HEK293 (cell line): Measurements from ENCODE around the gene MIER3.
A peak's percentile ranks its signal among the peaks of the same experiment; 100 is the strongest.

Source experiments
- ELK4 ChIP-seq: IDR thresholded peaks from 2 replicates; pipeline ENCODE4 v1.6.1; 2011; ENCODE audit warnings: mild to moderate bottlenecking, low read depth, low read length, borderline replicate concordance
- HIC1 ChIP-seq: fragments of 450-650 bp; formaldehyde crosslinking; IDR thresholded peaks from 2 replicates; pipeline ENCODE4 v1.5.1; 2016; ENCODE audit warnings: missing biosample characterization, missing genetic modification characterization
- HOXD13 ChIP-seq: sonication (generic); formaldehyde crosslinking; IDR thresholded peaks from 2 replicates; pipeline ENCODE4 v1.8.0; 2022; ENCODE audit warnings: missing genetic modification reagents, borderline replicate concordance
- KLF10 ChIP-seq: fragments of 450-650 bp; IDR thresholded peaks from 2 replicates; pipeline ENCODE4 v1.5.1; 2018; ENCODE audit warnings: missing biosample characterization, mild to moderate bottlenecking, missing genetic modification characterization
- KLF17 ChIP-seq: fragments of 450-650 bp; formaldehyde crosslinking; IDR thresholded peaks from 2 replicates; pipeline ENCODE4 v1.5.1; 2016; ENCODE audit warnings: missing biosample characterization, missing genetic modification characterization
- KLF9 ChIP-seq: fragments of 450-650 bp; formaldehyde crosslinking; IDR thresholded peaks from 2 replicates; pipeline ENCODE4 v1.5.1; 2016; ENCODE audit warnings: missing biosample characterization, missing genetic modification characterization, low read depth
- MYNN ChIP-seq: fragments of 450-650 bp; formaldehyde crosslinking; IDR thresholded peaks from 2 replicates; pipeline ENCODE4 v1.5.1; 2016; ENCODE audit warnings: missing biosample characterization, missing genetic modification characterization, borderline replicate concordance
- PATZ1 ChIP-seq: fragments of 450-650 bp; formaldehyde crosslinking; IDR thresholded peaks from 2 replicates; pipeline ENCODE4 v1.5.1; 2016; ENCODE audit warnings: missing biosample characterization, missing genetic modification characterization
- PRDM10 ChIP-seq: fragments of 450-650 bp; formaldehyde crosslinking; IDR thresholded peaks from 2 replicates; pipeline ENCODE4 v1.5.1; 2016; ENCODE audit warnings: missing biosample characterization, missing genetic modification characterization
- SALL2 ChIP-seq: fragments of 450-650 bp; formaldehyde crosslinking; IDR thresholded peaks from 2 replicates; pipeline ENCODE4 v1.5.0; 2017; ENCODE audit warnings: missing biosample characterization, mild to moderate bottlenecking, missing genetic modification characterization, borderline replicate concordance
- TCF7L2 ChIP-seq: IDR thresholded peaks from 2 replicates; pipeline ENCODE4 v1.6.1; 2011; ENCODE audit warnings: low read depth, mild to moderate bottlenecking, inconsistent platforms, low read length, moderate library complexity, borderline replicate concordance
- ZBTB7A ChIP-seq: fragments of 450-650 bp; formaldehyde crosslinking; IDR thresholded peaks from 2 replicates; pipeline ENCODE4 v1.5.1; 2016; ENCODE audit warnings: low read depth, missing biosample characterization, missing genetic modification characterization
- ZEB2 ChIP-seq: fragments of 450-650 bp; formaldehyde crosslinking; IDR thresholded peaks from 2 replicates; pipeline ENCODE4 v1.5.1; 2016; ENCODE audit warnings: missing biosample characterization, missing genetic modification characterization
- ZFP37 ChIP-seq: fragments of 450-650 bp; formaldehyde crosslinking; IDR thresholded peaks from 2 replicates; pipeline ENCODE4 v1.5.1; 2016; ENCODE audit warnings: missing biosample characterization, missing genetic modification characterization
- ZNF184 ChIP-seq: fragments of 450-650 bp; IDR thresholded peaks from 2 replicates; pipeline ENCODE4 v1.5.1; 2018; ENCODE audit warnings: missing biosample characterization, mild to moderate bottlenecking, missing genetic modification characterization
- ZNF335 ChIP-seq: fragments of 450-650 bp; formaldehyde crosslinking; conservative IDR thresholded peaks from 2 replicates; pipeline ENCODE4 v1.5.1; 2016; ENCODE audit warnings: missing biosample characterization, missing genetic modification characterization
- ZNF366 ChIP-seq: fragments of 450-650 bp; formaldehyde crosslinking; conservative IDR thresholded peaks from 2 replicates; pipeline ENCODE4 v1.5.1; 2016; ENCODE audit warnings: missing biosample characterization, missing genetic modification characterization
- ZNF621 ChIP-seq: fragments of 450-650 bp; formaldehyde crosslinking; IDR thresholded peaks from 2 replicates; pipeline ENCODE4 v1.5.1; 2017; ENCODE audit warnings: missing biosample characterization, missing genetic modification characterization
- ZNF692 ChIP-seq: fragments of 450-650 bp; formaldehyde crosslinking; IDR thresholded peaks from 2 replicates; pipeline ENCODE4 v1.5.1; 2016; ENCODE audit warnings: missing biosample characterization, missing genetic modification characterization
- ZNF768 ChIP-seq: fragments of 450-650 bp; formaldehyde crosslinking; IDR thresholded peaks from 2 replicates; pipeline ENCODE4 v1.5.1; 2018; ENCODE audit warnings: missing biosample characterization, mild to moderate bottlenecking, missing genetic modification characterization
- ZSCAN23 ChIP-seq: fragments of 450-650 bp; formaldehyde crosslinking; IDR thresholded peaks from 2 replicates; pipeline ENCODE4 v1.5.1; 2016; ENCODE audit warnings: missing biosample characterization, missing genetic modification characterization
- ZSCAN5A ChIP-seq: fragments of 450-650 bp; formaldehyde crosslinking; IDR thresholded peaks from 2 replicates; pipeline ENCODE4 v1.5.1; 2016; ENCODE audit warnings: missing biosample characterization, missing genetic modification characterization

The MIER3 gene

GRCh38 chr5:56909294-56910209 is 42.4 kb downstream of the MIER3 start, which contains the start of gene SETD9 (continued):
- TF ChIP-seq ZEB2: peak; percentile 80
- no peak for TF ChIP-seq HIC1 (tag by site-specific recombination)
- TF ChIP-seq ZNF366 (tag by site-specific recombination): peak; percentile 62
- peak; percentile 81 for TF ChIP-seq PATZ1 (tag by site-specific recombination)
- peak; percentile 66 for TF ChIP-seq KLF10 (tag by site-specific recombination)
- TF ChIP-seq KLF9 (tag by site-specific recombination): peak; percentile 95
- TF ChIP-seq MYNN (tag by site-specific recombination): no peak
- TF ChIP-seq ZNF621: no peak
- no peak for TF ChIP-seq ZSCAN23 (tag by site-specific recombination)
- TF ChIP-seq ZNF335 (tag by site-specific recombination): peak; percentile 96
- TF ChIP-seq ZNF692 (tag by site-specific recombination): peak; percentile 75
- TF ChIP-seq HOXD13 (CRISPR knock-in tag): no peak
- peak; percentile 55; the same call in 1 of the 2 replicates for TF ChIP-seq KLF17
- TF ChIP-seq ZFP37 (tag by site-specific recombination): no peak
- peak; percentile 85; the same call in 1 of the 2 replicates for TF ChIP-seq ZSCAN5A
- TF ChIP-seq PRDM10 (tag by site-specific recombination): peak; percentile 65
- TF ChIP-seq TCF7L2: no peak
- 0 out of 2 replicates have a peak, but pooled peaks have one; percentile 19 for TF ChIP-seq ZBTB7A
- peak; percentile 26; the same call in 1 of the 2 replicates for TF ChIP-seq ZNF184
- no peak for TF ChIP-seq ZNF768
- TF ChIP-seq SALL2: no peak
- no peak for TF ChIP-seq ELK4
